ENCODE data around the gene PARD3. TPM values are rescaled to one million over a fixed set of nuclear protein-coding genes. Genes with fewer than 3 reads are reported as not detected.

Gene PARD3
- total and polyA plus RNA-seq, 2 experiments from 2014 or later: 6.3 to 21.2 TPM

- 0 out of 2 replicates have a peak, but pooled peaks cover 9% of the 10 kb centered on the region for H3F3A ChIP-seq (ENCODE audit: insufficient read depth)
These were observed 326.5 kb downstream of the PARD3 start for GRCh38 chr10:34488476-34489130.

GRCh38 chr10:34486008-34486407, 329.1 kb downstream of the PARD3 start:
- Histone ChIP-seq H3K9me3 (ENCODE audit: low read depth) (no peaks in the 10 kb centered on the region), H3K9me2 (ENCODE audit: insufficient read depth) (no peaks in the 10 kb centered on the region), H3K4me1 (ENCODE audit: insufficient read depth) (0 out of 2 replicates have a peak, but pooled peaks cover 10% of the 10 kb centered on the region), H3K4me3 (no peak overlapping the region), H3K27ac (no peak overlapping the region), H3K27me3 (replicated peaks; ENCODE audit: insufficient read depth) (no peaks in the 10 kb centered on the region), H3K9ac (no peak overlapping the region), H2AFZ (no peak overlapping the region), H3F3A (ENCODE audit: insufficient read depth) (0 out of 2 replicates have a peak, but pooled peaks cover 9% of the 10 kb centered on the region), H4K20me1 (ENCODE audit: insufficient read depth) (no peaks in the 10 kb centered on the region), H3K79me2 (ENCODE audit: insufficient read depth) (no peaks in the 10 kb centered on the region), H3K36me3 (ENCODE audit: low read depth) (no peaks in the 10 kb centered on the region), H3K4me2 (ENCODE audit: unreplicated experiment) (no peak overlapping the region)
- DNase-seq: no peak
- TF ChIP-seq EZH2 (IDR thresholded peaks at IDR 0.05; ENCODE audit: insufficient read depth, poor library complexity, severe bottlenecking) (no peak), EZH2phosphoT487 (IDR thresholded peaks at IDR 0.05; ENCODE audit: insufficient read depth, low read depth) (no peak)
- in situ Hi-C loops (cut with MboI): no loop called here
- 94 to 97% methylated on average over 5 of the region's 5 CpGs for WGBS, 2 experiments (ENCODE audit: low coverage in 1 of 2, low lambda C conversion rate in 2 of 2, missing lambda C conversion rate in 2 of 2)

More at GRCh38 chr10:34488476-34489130, 326.5 kb downstream of the PARD3 start:
- no peaks in the 10 kb centered on the region for H3K9me2 ChIP-seq (ENCODE audit: insufficient read depth)
- H3K27me3 ChIP-seq (replicated peaks; ENCODE audit: insufficient read depth): no peaks in the 10 kb centered on the region
- H3K4me1 ChIP-seq (ENCODE audit: insufficient read depth): 0 out of 2 replicates have a peak, but pooled peaks cover 10% of the 10 kb centered on the region
- H3K9me3 ChIP-seq (ENCODE audit: low read depth): no peaks in the 10 kb centered on the region
- no peak for TF ChIP-seq EZH2 (IDR thresholded peaks at IDR 0.05; ENCODE audit: insufficient read depth, poor library complexity, severe bottlenecking)
- TF ChIP-seq EZH2phosphoT487 (IDR thresholded peaks at IDR 0.05; ENCODE audit: insufficient read depth, low read depth): no peak
- DNase-seq: no peak
- no peak overlapping the region for H3K27ac ChIP-seq
- no peak overlapping the region for H3K9ac ChIP-seq
- no peaks in the 10 kb centered on the region for H3K79me2 ChIP-seq (ENCODE audit: insufficient read depth)
- H3K36me3 ChIP-seq (ENCODE audit: low read depth): no peaks in the 10 kb centered on the region
- no peak overlapping the region for H3K4me2 ChIP-seq (ENCODE audit: unreplicated experiment)
- in situ Hi-C loops (cut with MboI): no loop called here
- WGBS, 2 experiments (ENCODE audit: low coverage in 1 of 2, low lambda C conversion rate in 2 of 2, missing lambda C conversion rate in 2 of 2): 94 to 97% methylated on average over 19 to 22 of the region's 22 CpGs
- H3K4me3 ChIP-seq: no peak overlapping the region
- H2AFZ ChIP-seq: no peak overlapping the region
- no peaks in the 10 kb centered on the region for H4K20me1 ChIP-seq (ENCODE audit: insufficient read depth)

DNA sequence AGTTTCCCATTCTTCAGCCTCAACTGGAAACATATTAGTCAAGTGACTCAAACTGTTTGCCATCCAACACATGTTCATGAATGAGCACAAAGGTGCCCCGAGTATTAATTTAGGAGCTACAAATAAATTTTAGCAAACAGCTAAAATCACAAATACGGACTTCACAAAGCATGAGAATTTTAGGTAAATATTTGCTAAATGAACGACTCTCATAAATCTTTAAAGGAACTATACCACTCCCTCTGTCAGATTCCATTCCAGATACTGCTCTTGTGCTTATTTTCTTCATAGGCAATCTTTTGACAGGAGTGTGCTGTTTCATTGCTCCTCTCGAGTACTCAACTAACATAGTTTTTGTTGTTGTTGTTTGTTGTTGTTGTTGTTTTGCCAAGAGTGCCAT, 330.9 kb downstream of the PARD3 start:
- Histone ChIP-seq H3K36me3 (ENCODE audit: low read depth) (no peaks in the 10 kb centered on the region), H3K9me3 (ENCODE audit: low read depth) (no peaks in the 10 kb centered on the region), H2AFZ (no peak overlapping the region), H3F3A (ENCODE audit: insufficient read depth) (no peaks in the 10 kb centered on the region), H3K27me3 (replicated peaks; ENCODE audit: insufficient read depth) (no peaks in the 10 kb centered on the region), H3K27ac (no peak overlapping the region), H3K4me1 (ENCODE audit: insufficient read depth) (no peaks in the 10 kb centered on the region), H3K4me3 (no peak overlapping the region), H3K9ac (no peak overlapping the region), H3K79me2 (ENCODE audit: insufficient read depth) (no peaks in the 10 kb centered on the region), H3K9me2 (ENCODE audit: insufficient read depth) (no peaks in the 10 kb centered on the region), H4K20me1 (ENCODE audit: insufficient read depth) (no peaks in the 10 kb centered on the region), H3K4me2 (ENCODE audit: unreplicated experiment) (no peak overlapping the region)
- WGBS, 2 experiments (ENCODE audit: low coverage in 1 of 2, low lambda C conversion rate in 2 of 2, missing lambda C conversion rate in 2 of 2): 93 to 95% methylated on average over 4 of the region's 4 CpGs
- in situ Hi-C loops (cut with MboI): no loop called here
- DNase-seq: no peak
- no peak for TF ChIP-seq EZH2 (IDR thresholded peaks at IDR 0.05; ENCODE audit: insufficient read depth, poor library complexity, severe bottlenecking)
- no peak for TF ChIP-seq EZH2phosphoT487 (IDR thresholded peaks at IDR 0.05; ENCODE audit: insufficient read depth, low read depth)

DNA sequence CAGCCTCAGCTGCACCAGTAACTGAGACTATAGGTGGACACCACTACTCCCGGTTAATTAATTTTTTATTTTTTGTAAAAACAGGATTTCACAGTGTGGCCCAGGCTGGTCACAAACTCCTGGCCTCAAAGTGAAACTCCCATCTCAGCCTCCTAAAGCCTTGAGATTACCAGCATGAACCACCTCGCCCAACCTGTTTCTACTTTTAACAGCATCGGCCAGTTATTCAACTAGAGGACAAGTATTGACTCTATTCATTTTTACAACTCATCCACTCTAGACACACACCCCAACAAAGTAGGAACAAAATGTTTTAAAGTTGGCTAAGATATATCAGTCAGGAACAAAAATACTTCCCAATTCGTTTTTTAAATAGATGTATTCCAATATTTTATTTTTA, 334.8 kb downstream of the PARD3 start:
- Histone ChIP-seq H3K9ac (no peak overlapping the region), H3K36me3 (ENCODE audit: low read depth) (no peaks in the 10 kb centered on the region), H3K9me3 (ENCODE audit: low read depth) (no peaks in the 10 kb centered on the region), H3K4me3 (no peak overlapping the region), H3K9me2 (ENCODE audit: insufficient read depth) (no peaks in the 10 kb centered on the region), H2AFZ (no peak overlapping the region), H3K27me3 (replicated peaks; ENCODE audit: insufficient read depth) (no peaks in the 10 kb centered on the region), H3K4me1 (ENCODE audit: insufficient read depth) (peaks cover 6% of the 10 kb centered on the region; the same call in 1 of the 2 replicates), H3F3A (ENCODE audit: insufficient read depth) (peaks cover 4% of the 10 kb centered on the region; the same call in 1 of the 2 replicates), H3K79me2 (ENCODE audit: insufficient read depth) (no peaks in the 10 kb centered on the region), H3K27ac (no peak overlapping the region), H3K4me2 (ENCODE audit: unreplicated experiment) (no peak overlapping the region), H4K20me1 (ENCODE audit: insufficient read depth) (no peaks in the 10 kb centered on the region)
- WGBS, 2 experiments (ENCODE audit: low coverage in 1 of 2, low lambda C conversion rate in 2 of 2, missing lambda C conversion rate in 2 of 2): 98% methylated on average over 4 of the region's 4 CpGs
- in situ Hi-C loops (cut with MboI): no loop called here
- no peak for DNase-seq
- TF ChIP-seq EZH2phosphoT487 (IDR thresholded peaks at IDR 0.05; ENCODE audit: insufficient read depth, low read depth) (no peak), EZH2 (IDR thresholded peaks at IDR 0.05; ENCODE audit: insufficient read depth, poor library complexity, severe bottlenecking) (no peak)
